GM12878 (cell line): Measurements from ENCODE around the gene UBL4B. TPM values are rescaled to one million over a fixed set of nuclear protein-coding genes. Genes with fewer than 3 reads are reported as not detected.

Experiments
- FOXM1 ChIP-seq: IDR thresholded peaks from 2 replicates; pipeline ENCODE4 v1.6.1; 2012; ENCODE audit warnings: low read depth, mild to moderate bottlenecking, inconsistent platforms, low read length, moderate library complexity
- REST ChIP-seq: IDR thresholded peaks from 2 replicates; pipeline ENCODE4 v1.6.1; 2012; ENCODE audit warnings: mild to moderate bottlenecking, low read depth, low read length
- SKIL ChIP-seq: fragments of 450-650 bp; IDR thresholded peaks from 2 replicates; pipeline ENCODE4 v1.6.1; 2017; ENCODE audit warnings: mild to moderate bottlenecking, low read depth, inconsistent platforms; ENCODE audit not compliant: poor library complexity, severe bottlenecking
- STAT3 ChIP-seq: IDR thresholded peaks from 2 replicates; pipeline ENCODE4 v1.6.1; 2011; ENCODE audit warnings: low read depth, low read length, improper control_type of control experiment
- SUPT20H ChIP-seq: IDR thresholded peaks from 2 replicates; pipeline ENCODE4 v1.6.1; 2011; ENCODE audit warnings: low read depth, mild to moderate bottlenecking, low read length, moderate library complexity, borderline replicate concordance; ENCODE audit not compliant: control insufficient read depth
- SUZ12 ChIP-seq: fragments of 200-600 bp; sonication (generic); IDR thresholded peaks from one replicate; pipeline ENCODE4 v1.6.1; 2018; ENCODE audit warnings: antibody characterized with exemption, mild to moderate bottlenecking; ENCODE audit not compliant: unreplicated experiment
- TCF7 ChIP-seq: IDR thresholded peaks from 2 replicates; pipeline ENCODE4 v1.6.1; 2014; ENCODE audit warnings: antibody characterized with exemption, borderline replicate concordance
- polyA plus RNA-seq, 11 experiments: library from polyadenylated mRNA; depleted of rRNA in 4 of 11; unstranded in 6 of 11; stranded (reverse) in 5 of 11; fragments of >200 nt; fragmentation: Nextera tagmentation in 4 of 11; fragmentation: Illumina TruSeq in 1 of 11; extraction: Ambion mirVana in 4 of 11; extraction: Trizol in 1 of 11; gene quantifications; 1 replicate in 1 of 11; 2 replicates in 10 of 11; pipeline versions ENCODE4 v1.2.1 to v1.2.3, GENCODE V29; 2011 to 2016; ENCODE audit warnings: inconsistent platforms in 2 of 11, missing spikeins in 2 of 11, low read depth in 1 of 11
- total RNA-seq, 4 experiments: library from RNA; depleted of rRNA in 3 of 4; stranded (reverse); fragments of >200 nt in 3 of 4; fragmentation: Illumina TruSeq in 1 of 4; extraction: Trizol in 1 of 4; gene quantifications; 2 replicates each; pipeline versions ENCODE4 v1.2.1 to v1.2.3, GENCODE V29; 2013 to 2021

The UBL4B gene
- total and polyA plus RNA-seq, 10 of the 15 experiments (the other 5 are each of a cell fraction or from before 2014, with no cell fraction given), result 0.06 to 0.15 TPM; not detected in 8

- TF ChIP-seq REST (no peak), FOXM1 (no peak), SUZ12 (no peak), TCF7 (no peak), SUPT20H (no peak), STAT3 (no peak), SKIL (no peak)
Measured at GRCh38 chr1:110107867-110108469, 4.3 kb upstream of the UBL4B start (continued).
